Liver (tissue), 9 donors: ENCODE measurements around the gene SEZ6. TPM values are rescaled to one million over a fixed set of nuclear protein-coding genes. Genes with fewer than 3 reads are reported as not detected.

Source experiments
- DNase-seq: peaks from one replicate; pipeline ENCODE4 v3.0.0-alpha.2; 2017; ENCODE audit warnings: low spot score
- H3K27ac ChIP-seq, 2 donors: one replicate each; pipeline ENCODE4 v1.7.0; 2013; ENCODE audit warnings: inconsistent platforms in 2 of 2, low read length in 2 of 2, control low read depth in 1 of 2, low read depth in 1 of 2, mild to moderate bottlenecking in 1 of 2
- H3K27me3 ChIP-seq, 4 donors: one replicate each; pipeline versions ENCODE4 v1.6.1 to v1.7.0; 2013; ENCODE audit warnings: low read length in 3 of 4, inconsistent platforms in 1 of 4, mild to moderate bottlenecking in 1 of 4, moderate library complexity in 1 of 4; ENCODE audit not compliant: control insufficient read depth in 4 of 4, insufficient read depth in 4 of 4
- H3K36me3 ChIP-seq, 4 donors: one replicate each; pipeline versions ENCODE4 v1.6.1 to v1.7.0; 2013; ENCODE audit warnings: low read length in 3 of 4, mild to moderate bottlenecking in 3 of 4, low read depth in 1 of 4, moderate library complexity in 1 of 4; ENCODE audit not compliant: control insufficient read depth in 4 of 4, insufficient read depth in 3 of 4
- H3K4me1 ChIP-seq, 4 donors: one replicate each; pipeline versions ENCODE4 v1.6.1 to v1.7.0; 2013; ENCODE audit warnings: low read length in 3 of 4, mild to moderate bottlenecking in 3 of 4, moderate library complexity in 1 of 4; ENCODE audit not compliant: control insufficient read depth in 4 of 4, insufficient read depth in 4 of 4
- H3K4me3 ChIP-seq, 3 donors: one replicate each; pipeline versions ENCODE4 v1.6.1 to v1.7.0; 2013; ENCODE audit warnings: low read length in 3 of 3, control low read depth in 1 of 3, low read depth in 1 of 3, mild to moderate bottlenecking in 1 of 3
- H3K9ac ChIP-seq, 2 donors: one replicate each; pipeline ENCODE4 v1.7.0; 2013; ENCODE audit warnings: low read length in 2 of 2, mild to moderate bottlenecking in 2 of 2, moderate library complexity in 2 of 2, control low read depth in 1 of 2, low read depth in 1 of 2
- H3K9me3 ChIP-seq, 4 donors: one replicate each; pipeline versions ENCODE4 v1.6.1 to v1.7.0; 2013; ENCODE audit warnings: low read length in 3 of 4; ENCODE audit not compliant: control insufficient read depth in 4 of 4
- EGR1 ChIP-seq, 2 donors: IDR thresholded peaks; 2 replicates each; pipeline ENCODE4 v1.6.1; 2016 to 2018; ENCODE audit warnings: antibody characterized with exemption in 2 of 2, low read depth in 2 of 2
- FOXA1 ChIP-seq: IDR thresholded peaks from 2 replicates; pipeline ENCODE4 v1.6.1; 2016; ENCODE audit warnings: antibody characterized with exemption
- GABPA ChIP-seq, 2 donors: IDR thresholded peaks in 1 of 2; conservative IDR thresholded peaks in 1 of 2; 2 replicates each; pipeline ENCODE4 v1.6.1; 2016; ENCODE audit warnings: antibody characterized with exemption in 2 of 2, mild to moderate bottlenecking in 1 of 2, moderate library complexity in 1 of 2
- HNF4A ChIP-seq, 2 donors: conservative IDR thresholded peaks; 2 replicates each; pipeline ENCODE4 v1.6.1; 2016; ENCODE audit warnings: antibody characterized with exemption in 2 of 2, mild to moderate bottlenecking in 2 of 2
- HNF4G ChIP-seq: IDR thresholded peaks from 2 replicates; pipeline ENCODE4 v1.6.1; 2016; ENCODE audit warnings: antibody characterized with exemption
- RAD21 ChIP-seq, 2 donors: IDR thresholded peaks; 2 replicates each; pipeline ENCODE4 v1.6.1; 2016; ENCODE audit warnings: antibody characterized with exemption in 2 of 2, mild to moderate bottlenecking in 2 of 2
- WGBS: extraction: QIAGEN DNeasy Blood & Tissue Kit; methylation state at CpG from one replicate; pipeline ENCODE4 v1.1.7; 2013; 5-methylcytosine and 5-hydroxymethylcytosine counted together
- polyA plus RNA-seq, 2 donors: library from polyadenylated mRNA; stranded (reverse) in 1 of 2; unstranded in 1 of 2; fragments of 200-250 nt in 1 of 2; fragments of >200 nt in 1 of 2; fragmentation: Nextera tagmentation in 1 of 2; extraction: Ambion mirVana in 1 of 2; gene quantifications; one replicate each; pipeline versions ENCODE4 v1.2.1 to v1.2.3, GENCODE V29; 2013 to 2015
- total RNA-seq, 2 donors: library from RNA; depleted of rRNA; stranded (reverse); fragments of >200 nt; gene quantifications; one replicate each; pipeline ENCODE4 v1.2.3, GENCODE V29; 2014
- TF ChIP-seq, protein P1 (sequence below): IDR thresholded peaks from 2 replicates; pipeline ENCODE4 v1.6.1; 2016; ENCODE audit warnings: antibody characterized with exemption, mild to moderate bottlenecking
- TF ChIP-seq, protein P2 (sequence below): fragments of 150-350 bp; IDR thresholded peaks from 2 replicates; pipeline ENCODE4 v1.5.1; 2017; ENCODE audit warnings: improper control_type of control experiment, low read depth, low read length; ENCODE audit not compliant: missing input control
- donor health status: healthy.
- donor health status: healthy.
- donor health status: healthy.
- donor health status: healthy.
- donor health status: healthy.

SEZ6 gene, protein sequence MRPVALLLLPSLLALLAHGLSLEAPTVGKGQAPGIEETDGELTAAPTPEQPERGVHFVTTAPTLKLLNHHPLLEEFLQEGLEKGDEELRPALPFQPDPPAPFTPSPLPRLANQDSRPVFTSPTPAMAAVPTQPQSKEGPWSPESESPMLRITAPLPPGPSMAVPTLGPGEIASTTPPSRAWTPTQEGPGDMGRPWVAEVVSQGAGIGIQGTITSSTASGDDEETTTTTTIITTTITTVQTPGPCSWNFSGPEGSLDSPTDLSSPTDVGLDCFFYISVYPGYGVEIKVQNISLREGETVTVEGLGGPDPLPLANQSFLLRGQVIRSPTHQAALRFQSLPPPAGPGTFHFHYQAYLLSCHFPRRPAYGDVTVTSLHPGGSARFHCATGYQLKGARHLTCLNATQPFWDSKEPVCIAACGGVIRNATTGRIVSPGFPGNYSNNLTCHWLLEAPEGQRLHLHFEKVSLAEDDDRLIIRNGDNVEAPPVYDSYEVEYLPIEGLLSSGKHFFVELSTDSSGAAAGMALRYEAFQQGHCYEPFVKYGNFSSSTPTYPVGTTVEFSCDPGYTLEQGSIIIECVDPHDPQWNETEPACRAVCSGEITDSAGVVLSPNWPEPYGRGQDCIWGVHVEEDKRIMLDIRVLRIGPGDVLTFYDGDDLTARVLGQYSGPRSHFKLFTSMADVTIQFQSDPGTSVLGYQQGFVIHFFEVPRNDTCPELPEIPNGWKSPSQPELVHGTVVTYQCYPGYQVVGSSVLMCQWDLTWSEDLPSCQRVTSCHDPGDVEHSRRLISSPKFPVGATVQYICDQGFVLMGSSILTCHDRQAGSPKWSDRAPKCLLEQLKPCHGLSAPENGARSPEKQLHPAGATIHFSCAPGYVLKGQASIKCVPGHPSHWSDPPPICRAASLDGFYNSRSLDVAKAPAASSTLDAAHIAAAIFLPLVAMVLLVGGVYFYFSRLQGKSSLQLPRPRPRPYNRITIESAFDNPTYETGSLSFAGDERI
- total RNA-seq (not detected), polyA plus RNA-seq (under 1 TPM in 1 of 2 donors, not detected in 1; 0.39 TPM)

DNA sequence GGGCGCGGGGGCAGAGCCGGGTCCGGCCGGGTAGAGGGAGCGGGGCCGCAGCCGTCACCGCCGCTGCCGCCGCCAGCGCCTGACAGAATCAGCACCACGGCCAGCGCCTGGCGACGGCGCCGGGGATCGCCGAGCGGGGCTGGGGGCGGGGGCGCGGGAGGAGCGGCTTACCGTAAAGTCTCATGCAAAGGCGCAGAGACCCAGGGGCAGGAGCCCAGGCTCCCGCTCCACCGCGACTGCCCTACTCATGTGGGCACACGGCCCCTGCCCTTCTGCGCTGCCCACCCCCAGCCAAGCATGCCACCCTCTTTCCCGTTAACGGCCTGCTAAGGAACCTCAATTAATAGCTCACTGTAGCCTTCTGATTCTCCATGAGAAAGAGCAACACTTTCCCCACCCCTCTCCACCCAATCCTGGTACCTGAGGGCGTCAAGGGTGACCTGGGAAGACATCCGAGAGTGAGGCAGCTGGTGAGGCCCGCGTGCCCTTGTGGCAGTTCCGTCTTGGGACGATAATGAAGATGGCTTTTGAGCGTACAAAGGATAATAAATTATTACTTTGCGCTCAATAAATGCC is at the start of gene SEZ6:
SEZ6 (minus strand) TSS at position 98 of the 576 bp plus-strand sequence. CDS start 164 bp downstream, outside the sequence.
- Histone ChIP-seq H3K27ac (no peak within 1 kb of the TSS), H3K9ac (no peak within 1 kb of the TSS), H3K4me1 (peaks cover 0 to 4% (median 3%) of the 10 kb centered on the region in 4 donors), H3K4me3 (peak within 1 kb of the TSS in 1 of 3 donors; percentile 36), H3K9me3 (no peaks in the 10 kb centered on the region), H3K36me3 (no peaks in the 10 kb centered on the region), H3K27me3 (peaks cover 0 to 8% (median 4%) of the 10 kb centered on the region in 4 donors)
- no peak for TF ChIP-seq EGR1 (IDR thresholded peaks at IDR 0.05; ENCODE audit: low read depth in 2 of 2)
- TF ChIP-seq, protein P1, sequence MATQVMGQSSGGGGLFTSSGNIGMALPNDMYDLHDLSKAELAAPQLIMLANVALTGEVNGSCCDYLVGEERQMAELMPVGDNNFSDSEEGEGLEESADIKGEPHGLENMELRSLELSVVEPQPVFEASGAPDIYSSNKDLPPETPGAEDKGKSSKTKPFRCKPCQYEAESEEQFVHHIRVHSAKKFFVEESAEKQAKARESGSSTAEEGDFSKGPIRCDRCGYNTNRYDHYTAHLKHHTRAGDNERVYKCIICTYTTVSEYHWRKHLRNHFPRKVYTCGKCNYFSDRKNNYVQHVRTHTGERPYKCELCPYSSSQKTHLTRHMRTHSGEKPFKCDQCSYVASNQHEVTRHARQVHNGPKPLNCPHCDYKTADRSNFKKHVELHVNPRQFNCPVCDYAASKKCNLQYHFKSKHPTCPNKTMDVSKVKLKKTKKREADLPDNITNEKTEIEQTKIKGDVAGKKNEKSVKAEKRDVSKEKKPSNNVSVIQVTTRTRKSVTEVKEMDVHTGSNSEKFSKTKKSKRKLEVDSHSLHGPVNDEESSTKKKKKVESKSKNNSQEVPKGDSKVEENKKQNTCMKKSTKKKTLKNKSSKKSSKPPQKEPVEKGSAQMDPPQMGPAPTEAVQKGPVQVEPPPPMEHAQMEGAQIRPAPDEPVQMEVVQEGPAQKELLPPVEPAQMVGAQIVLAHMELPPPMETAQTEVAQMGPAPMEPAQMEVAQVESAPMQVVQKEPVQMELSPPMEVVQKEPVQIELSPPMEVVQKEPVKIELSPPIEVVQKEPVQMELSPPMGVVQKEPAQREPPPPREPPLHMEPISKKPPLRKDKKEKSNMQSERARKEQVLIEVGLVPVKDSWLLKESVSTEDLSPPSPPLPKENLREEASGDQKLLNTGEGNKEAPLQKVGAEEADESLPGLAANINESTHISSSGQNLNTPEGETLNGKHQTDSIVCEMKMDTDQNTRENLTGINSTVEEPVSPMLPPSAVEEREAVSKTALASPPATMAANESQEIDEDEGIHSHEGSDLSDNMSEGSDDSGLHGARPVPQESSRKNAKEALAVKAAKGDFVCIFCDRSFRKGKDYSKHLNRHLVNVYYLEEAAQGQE, result peak; percentile 98
- peak; percentile 75 for DNase-seq
- 8% methylated on average over 43 of the region's 43 CpGs for WGBS

DNA sequence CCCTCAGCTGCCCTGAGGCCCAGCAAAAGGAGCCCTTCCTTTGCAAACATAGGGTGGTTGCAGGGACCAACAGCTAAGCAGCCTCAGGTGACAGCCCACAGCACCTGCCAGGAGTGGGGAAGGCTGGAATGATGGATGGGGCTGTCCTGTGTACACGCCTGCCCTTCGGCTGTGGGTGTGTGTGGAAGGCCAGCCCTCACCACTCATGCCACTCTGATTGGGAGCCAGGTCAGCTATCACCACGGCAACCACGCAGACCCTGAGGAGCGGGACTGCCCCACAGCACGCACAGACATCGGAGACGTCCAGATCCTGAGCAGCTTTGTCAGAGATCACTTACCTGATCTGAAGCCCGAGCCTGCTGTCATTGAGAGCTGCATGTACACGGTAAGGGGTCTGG is 49.0 kb upstream of the SEZ6 start:
- H3K36me3 ChIP-seq, result peaks cover 6 to 43% (median 32%) of the 10 kb centered on the region in 4 donors
- peaks cover 0 to 31% (median 20%) of the 10 kb centered on the region in 4 donors for H3K4me1 ChIP-seq
- no peak overlapping the region for H3K4me3 ChIP-seq
- H3K9ac ChIP-seq, result no peak overlapping the region
- no peaks in the 10 kb centered on the region for H3K27me3 ChIP-seq
- DNase-seq, result no peak
- 88% methylated on average over 10 of the region's 10 CpGs for WGBS
- H3K9me3 ChIP-seq, result no peaks in the 10 kb centered on the region
- TF ChIP-seq FOXA1, result no peak
- no peak for TF ChIP-seq HNF4G
- TF ChIP-seq GABPA (IDR thresholded peaks at IDR 0.05 in 1 of 2, conservative IDR thresholded peaks at IDR 0.05 in 1 of 2), result no peak
- TF ChIP-seq, protein P2, sequence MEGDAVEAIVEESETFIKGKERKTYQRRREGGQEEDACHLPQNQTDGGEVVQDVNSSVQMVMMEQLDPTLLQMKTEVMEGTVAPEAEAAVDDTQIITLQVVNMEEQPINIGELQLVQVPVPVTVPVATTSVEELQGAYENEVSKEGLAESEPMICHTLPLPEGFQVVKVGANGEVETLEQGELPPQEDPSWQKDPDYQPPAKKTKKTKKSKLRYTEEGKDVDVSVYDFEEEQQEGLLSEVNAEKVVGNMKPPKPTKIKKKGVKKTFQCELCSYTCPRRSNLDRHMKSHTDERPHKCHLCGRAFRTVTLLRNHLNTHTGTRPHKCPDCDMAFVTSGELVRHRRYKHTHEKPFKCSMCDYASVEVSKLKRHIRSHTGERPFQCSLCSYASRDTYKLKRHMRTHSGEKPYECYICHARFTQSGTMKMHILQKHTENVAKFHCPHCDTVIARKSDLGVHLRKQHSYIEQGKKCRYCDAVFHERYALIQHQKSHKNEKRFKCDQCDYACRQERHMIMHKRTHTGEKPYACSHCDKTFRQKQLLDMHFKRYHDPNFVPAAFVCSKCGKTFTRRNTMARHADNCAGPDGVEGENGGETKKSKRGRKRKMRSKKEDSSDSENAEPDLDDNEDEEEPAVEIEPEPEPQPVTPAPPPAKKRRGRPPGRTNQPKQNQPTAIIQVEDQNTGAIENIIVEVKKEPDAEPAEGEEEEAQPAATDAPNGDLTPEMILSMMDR, result no peak
- TF ChIP-seq HNF4A (conservative IDR thresholded peaks at IDR 0.05), result no peak
- TF ChIP-seq RAD21 (IDR thresholded peaks at IDR 0.05), result no peak
- TF ChIP-seq, protein P1, result no peak
- no peak overlapping the region for H3K27ac ChIP-seq
